Fibroblast of lung (primary cell): ENCODE results near the gene CSPG5. TPM values are rescaled to one million over a fixed set of nuclear protein-coding genes. Genes with fewer than 3 reads are reported as not detected.

Experiments used
- DNase-seq, 2 donors: peaks; one replicate each; pipeline versions ENCODE4 v3.0.0 to v3.0.0-alpha.2; 2010; ENCODE audit warnings: low read depth in 2 of 2
- H2AFZ ChIP-seq: 2 replicates; pipeline ENCODE4 v1.5.1; 2012; ENCODE audit warnings: low read length, control low read depth, inconsistent platforms
- H3K27ac ChIP-seq: 2 replicates; pipeline ENCODE4 v1.5.1; 2011; ENCODE audit warnings: low read length, control low read depth; ENCODE audit not compliant: insufficient read depth
- H3K27me3 ChIP-seq: 2 replicates; pipeline ENCODE4 v1.5.1; 2011; ENCODE audit warnings: mild to moderate bottlenecking, low read length; ENCODE audit not compliant: control insufficient read depth, insufficient read depth
- H3K36me3 ChIP-seq: 2 replicates; pipeline ENCODE4 v1.5.1; 2011; ENCODE audit warnings: low read length; ENCODE audit not compliant: control insufficient read depth, insufficient read depth
- H3K4me1 ChIP-seq: 2 replicates; pipeline ENCODE4 v1.5.1; 2011; ENCODE audit warnings: low read length; ENCODE audit not compliant: control insufficient read depth, insufficient read depth; ENCODE audit errors: extremely low read depth
- H3K4me2 ChIP-seq: 2 replicates; pipeline ENCODE4 v1.5.1; 2011; ENCODE audit warnings: low read length, control low read depth; ENCODE audit not compliant: insufficient read depth; ENCODE audit errors: extremely low read depth
- H3K4me3 ChIP-seq, 4 experiments: fragments of 200-600 bp in 1 of 4; sonication (generic) in 1 of 4; replicated peaks in 1 of 4; 2 replicates each; pipeline ENCODE4 v1.5.1; 2011 to 2016; ENCODE audit warnings: low read length in 4 of 4, low read depth in 3 of 4, mild to moderate bottlenecking in 3 of 4, control low read depth in 2 of 4, inconsistent platforms in 1 of 4, mixed read lengths in 1 of 4; ENCODE audit not compliant: insufficient read depth in 1 of 4; ENCODE audit errors: control extremely low read depth in 1 of 4
- H3K79me2 ChIP-seq: 2 replicates; pipeline ENCODE4 v1.5.1; 2012; ENCODE audit warnings: mild to moderate bottlenecking, low read length, inconsistent platforms; ENCODE audit not compliant: control insufficient read depth, insufficient read depth
- H3K9ac ChIP-seq: 2 replicates; pipeline ENCODE4 v1.5.1; 2011; ENCODE audit warnings: mild to moderate bottlenecking, low read length, control low read depth; ENCODE audit not compliant: insufficient read depth
- H3K9me3 ChIP-seq: 2 replicates; pipeline ENCODE4 v1.5.1; 2012; ENCODE audit warnings: low read depth, low read length; ENCODE audit not compliant: control insufficient read depth, insufficient read depth
- H4K20me1 ChIP-seq: 2 replicates; pipeline ENCODE4 v1.5.1; 2011; ENCODE audit warnings: low read length; ENCODE audit not compliant: control insufficient read depth, insufficient read depth; ENCODE audit errors: extremely low read depth
- CTCF ChIP-seq, 2 donors: IDR thresholded peaks in 1 of 2; conservative IDR thresholded peaks in 1 of 2; 1 replicate in 1 of 2; 2 replicates in 1 of 2; pipeline ENCODE4 v1.5.1; 2011 to 2012; ENCODE audit warnings: low read length in 2 of 2, control low read depth in 1 of 2, inconsistent platforms in 1 of 2, low read depth in 1 of 2, mild to moderate bottlenecking in 1 of 2
- EZH2 ChIP-seq: IDR thresholded peaks from 2 replicates; pipeline ENCODE4 v1.5.1; 2012; ENCODE audit warnings: low read length, control low read depth, mild to moderate bottlenecking; ENCODE audit errors: missing control alignments
- polyA plus RNA-seq, 2 donors: library from polyadenylated mRNA; depleted of rRNA in 1 of 2; stranded (reverse) in 1 of 2; unstranded in 1 of 2; fragments of >200 nt; gene quantifications; 2 replicates each; pipeline ENCODE4 v1.2.1, GENCODE V29; 2011 to 2012; ENCODE audit warnings: missing spikeins in 1 of 2
- total RNA-seq: library from RNA; depleted of rRNA; stranded (reverse); fragments of >200 nt; gene quantifications from 2 replicates; pipeline ENCODE4 v1.2.1, GENCODE V29; 2014

CSPG5 gene
- total and polyA plus RNA-seq, 2 donors (not counting 1 experiment from before 2014, with no cell fraction given) = 0.17 TPM; not detected in 1

- no peaks in the 10 kb centered on the region for H3K9me3 ChIP-seq
- no peak overlapping the region for H2AFZ ChIP-seq
- H3K4me1 ChIP-seq = no peaks in the 10 kb centered on the region
- no peak overlapping the region for H3K27ac ChIP-seq
- no peak overlapping the region for H3K4me3 ChIP-seq
- no peaks in the 10 kb centered on the region for H4K20me1 ChIP-seq
- no peaks in the 10 kb centered on the region for H3K27me3 ChIP-seq
- TF ChIP-seq EZH2 (no peak), CTCF (conservative IDR thresholded peaks at IDR 0.05 in 1 of 2, IDR thresholded peaks at IDR 0.05 in 1 of 2; ENCODE audit: low read depth in 1 of 2, low read length in 2 of 2) (no peak)
- H3K4me2 ChIP-seq = no peak overlapping the region
- no peak overlapping the region for H3K9ac ChIP-seq
- H3K36me3 ChIP-seq = peaks cover 3% of the 10 kb centered on the region
- peak in 1 of 2 donors; percentile 46 for DNase-seq
- H3K79me2 ChIP-seq = no peaks in the 10 kb centered on the region
These were observed 13.6 kb upstream of the CSPG5 start for GRCh38 chr3:47592066-47592795.

GRCh38 chr3:47590216-47590615, 11.6 kb upstream of the CSPG5 start:
- no peak for DNase-seq

GRCh38 chr3:47588587-47588986, 9.9 kb upstream of the CSPG5 start:
- no peak overlapping the region for H2AFZ ChIP-seq
- no peaks in the 10 kb centered on the region for H3K4me1 ChIP-seq
- no peak overlapping the region for H3K9ac ChIP-seq
- H3K27me3 ChIP-seq = no peaks in the 10 kb centered on the region
- no peak overlapping the region for H3K27ac ChIP-seq
- H4K20me1 ChIP-seq = no peaks in the 10 kb centered on the region
- TF ChIP-seq EZH2 (no peak), CTCF (conservative IDR thresholded peaks at IDR 0.05 in 1 of 2, IDR thresholded peaks at IDR 0.05 in 1 of 2; ENCODE audit: low read depth in 1 of 2, low read length in 2 of 2) (no peak)
- no peaks in the 10 kb centered on the region for H3K9me3 ChIP-seq
- no peaks in the 10 kb centered on the region for H3K79me2 ChIP-seq
- no peak overlapping the region for H3K4me3 ChIP-seq
- peaks cover 1% of the 10 kb centered on the region for H3K36me3 ChIP-seq
- no peak for DNase-seq
- H3K4me2 ChIP-seq = no peak overlapping the region

More at GRCh38 chr3:47590216-47590615, 11.6 kb upstream of the CSPG5 start:
- H3K79me2 ChIP-seq = no peaks in the 10 kb centered on the region
- no peak overlapping the region for H2AFZ ChIP-seq
- no peak overlapping the region for H3K9ac ChIP-seq
- no peaks in the 10 kb centered on the region for H3K4me1 ChIP-seq
- no peak overlapping the region for H3K27ac ChIP-seq
- H3K36me3 ChIP-seq = peaks cover 3% of the 10 kb centered on the region
- H3K4me3 ChIP-seq = no peak overlapping the region
- no peaks in the 10 kb centered on the region for H3K27me3 ChIP-seq
- H3K9me3 ChIP-seq = no peaks in the 10 kb centered on the region
- TF ChIP-seq EZH2 = no peak
- TF ChIP-seq CTCF (conservative IDR thresholded peaks at IDR 0.05 in 1 of 2, IDR thresholded peaks at IDR 0.05 in 1 of 2; ENCODE audit: low read depth in 1 of 2, low read length in 2 of 2) = no peak
- H3K4me2 ChIP-seq = no peak overlapping the region
- H4K20me1 ChIP-seq = no peaks in the 10 kb centered on the region
